B cell (primary cell): ENCODE measurements around the gene FIBP.

Source experiments
- CTCF ChIP-seq: fragments of 200-600 bp; IDR thresholded peaks from one replicate; pipeline ENCODE4 v1.8.0; 2022; ENCODE audit warnings: antibody characterized with exemption, mild to moderate bottlenecking
- EZH2 ChIP-seq: IDR thresholded peaks from 2 replicates; pipeline ENCODE4 v1.6.1; 2012; ENCODE audit warnings: borderline replicate concordance, low read depth, mild to moderate bottlenecking, moderate library complexity, low read length; ENCODE audit not compliant: insufficient read depth, poor library complexity, severe bottlenecking

- TF ChIP-seq CTCF (no peak), EZH2 (no peak)
These were observed 24.2 kb downstream of the FIBP start for GRCh38 chr11:65863889-65864705.
